ENCODE measurements around the gene ZNF670.

GRCh38 chr1:247087256-247087655, 8.6 kb upstream of the ZNF670 start:
- TF ChIP-seq FOXJ3 (CRISPR knock-in tag; IDR thresholded peaks at IDR 0.05): no peak
- TF ChIP-seq EZH2phosphoT487 (IDR thresholded peaks at IDR 0.05; ENCODE audit: borderline replicate concordance, low read depth): no peak
- TF ChIP-seq CTCF (IDR thresholded peaks at IDR 0.05): no peak
- no peak for TF ChIP-seq TEAD4 (IDR thresholded peaks at IDR 0.05; ENCODE audit: borderline replicate concordance, insufficient read depth)
- TF ChIP-seq JUND (IDR thresholded peaks at IDR 0.05): no peak
- TF ChIP-seq TAF1 (IDR thresholded peaks at IDR 0.05; ENCODE audit: borderline replicate concordance, low read depth, low read length): no peak
- TF ChIP-seq ELF1 (IDR thresholded peaks at IDR 0.05): no peak
- no peak for TF ChIP-seq RAD21 (IDR thresholded peaks at IDR 0.05; ENCODE audit: low read length)
- no peak for TF ChIP-seq SIN3A (IDR thresholded peaks at IDR 0.05; ENCODE audit: borderline replicate concordance, low read depth, low read length)
- TF ChIP-seq REST (IDR thresholded peaks at IDR 0.05; ENCODE audit: low read depth, low read length): no peak
- TF ChIP-seq USF2 (IDR thresholded peaks at IDR 0.05; ENCODE audit: borderline replicate concordance, low read depth, low read length): no peak
- no peak for TF ChIP-seq USF1 (IDR thresholded peaks at IDR 0.05; ENCODE audit: borderline replicate concordance, low read depth)

All from SK-N-SH (cell line).